ENCODE data around the gene SPATA31C1. TPM values are rescaled to one million over a fixed set of nuclear protein-coding genes. Genes with fewer than 3 reads are reported as not detected.

Gene SPATA31C1
- total RNA-seq, 1 experiment from 2014 or later: 0.15 TPM

- H3T11ph ChIP-seq (ENCODE audit: low read length): no peak overlapping the region
- no peak overlapping the region for H2BK12ac ChIP-seq (ENCODE audit: insufficient read length, low read depth, low read length)
- Mint-ChIP-seq H3K36me3 (ENCODE audit: insufficient read depth in 1 of 3, low read depth in 3 of 3) (no peaks in the 10 kb centered on the region; a peak in 1 of 7 replicates), H3K27ac (no peak overlapping the region; a peak in 1 of 7 replicates), H3K4me1 (peaks cover 8 to 14% of the 10 kb centered on the region in 2 experiments), H3K9me3 (peaks cover 0 to 2% of the 10 kb centered on the region in 2 experiments; a peak in 1 of 5 replicates), H3K27me3 (ENCODE audit: low read depth) (peaks cover 9% of the 10 kb centered on the region), H3K4me3 (no peak overlapping the region)
- no peaks in the 10 kb centered on the region for H3K79me2 ChIP-seq (ENCODE audit: insufficient read depth, low read length)
- H3K79me1 ChIP-seq (ENCODE audit: insufficient read depth, low read depth, low read length, poor library complexity, severe bottlenecking): no peaks in the 10 kb centered on the region
- no CpG with 5 or more reads among the region's 13 CpGs for WGBS (ENCODE audit: extremely low coverage, insufficient read length, low lambda C conversion rate)
- H2AK5ac ChIP-seq (ENCODE audit: insufficient read length, low read length): no peak overlapping the region
- H3K4me2 ChIP-seq (ENCODE audit: insufficient read depth, insufficient read length, low read length): no peak overlapping the region
- no peak overlapping the region for H3K18ac ChIP-seq (ENCODE audit: insufficient read length, low read depth, low read length)
- no peaks in the 10 kb centered on the region for H3K9me3 ChIP-seq (ENCODE audit: control insufficient read depth, low read depth, low read length)
- no peaks in the 10 kb centered on the region for H3K23me2 ChIP-seq (ENCODE audit: insufficient read length, low read depth, low read length, poor library complexity, severe bottlenecking)
- H3K9ac ChIP-seq (ENCODE audit: extremely low read depth, insufficient read length, low read length): no peak overlapping the region
- no peak overlapping the region for H3K14ac ChIP-seq (ENCODE audit: insufficient read depth, low read length)
- H3K27me3 ChIP-seq (ENCODE audit: insufficient read depth, low read length): no peaks in the 10 kb centered on the region
- H3K27ac ChIP-seq (ENCODE audit: insufficient read length, low read depth, low read length): no peak overlapping the region
- H2BK5ac ChIP-seq (ENCODE audit: insufficient read length, low read length): no peak overlapping the region
- no peak overlapping the region for H3K4ac ChIP-seq (ENCODE audit: low read depth, low read length)
- DNase-seq: no peak
- no peak overlapping the region for H3K23ac ChIP-seq (ENCODE audit: insufficient read length, low read depth, low read length)
- H2AFZ ChIP-seq (ENCODE audit: low read length): no peak overlapping the region
- no peak overlapping the region for H4K91ac ChIP-seq (ENCODE audit: insufficient read length, low read depth, low read length)
- no peak for TF ChIP-seq CTCF (conservative IDR thresholded peaks at IDR 0.05)
- H3K4me1 ChIP-seq (ENCODE audit: insufficient read depth, low read length): no peaks in the 10 kb centered on the region
- no peak overlapping the region for H4K8ac ChIP-seq (replicated peaks; ENCODE audit: insufficient read length, low read depth, low read length)
- no peak overlapping the region for H2BK20ac ChIP-seq (ENCODE audit: low read depth, low read length, poor library complexity, severe bottlenecking)
- no peak overlapping the region for H2BK15ac ChIP-seq (ENCODE audit: low read depth, low read length)
- H4K5ac ChIP-seq (ENCODE audit: insufficient read length, low read depth, low read length): no peak overlapping the region
- H4K20me1 ChIP-seq (ENCODE audit: control insufficient read depth, insufficient read depth, insufficient read length): no peaks in the 10 kb centered on the region
- H3K56ac ChIP-seq (ENCODE audit: insufficient read length, low read depth, low read length): no peak overlapping the region
- no peak overlapping the region for H2BK120ac ChIP-seq (ENCODE audit: low read depth, low read length, poor library complexity, severe bottlenecking)
Observed at GRCh38 chr9:87885484-87886189, 32.1 kb upstream of the SPATA31C1 start.

Measured in H9 (cell line).